Loucy (cell line): Measurements from ENCODE around the gene KCNMA1.

Experiments
- H2AFZ ChIP-seq: fragments of 200-600 bp; sonication (generic); 2 replicates; pipeline ENCODE4 v1.6.0; 2016; ENCODE audit warnings: antibody characterized with exemption, mild to moderate bottlenecking, low read length, moderate library complexity
- H3F3A ChIP-seq: fragments of 200-600 bp; 2 replicates; pipeline ENCODE4 v1.6.0; 2016; ENCODE audit warnings: antibody characterized with exemption, low read depth, mild to moderate bottlenecking
- H3K27me3 ChIP-seq: fragments of 200-600 bp; sonication (generic); 2 replicates; pipeline ENCODE4 v1.6.1; 2014; ENCODE audit warnings: low read length, mild to moderate bottlenecking; ENCODE audit not compliant: insufficient read depth, poor library complexity, severe bottlenecking
- H3K36me3 ChIP-seq: fragments of 200-600 bp; sonication (generic); 2 replicates; pipeline ENCODE4 v1.6.1; 2016; ENCODE audit warnings: low read length; ENCODE audit not compliant: insufficient read depth
- H3K4me1 ChIP-seq: fragments of 200-600 bp; sonication (generic); 2 replicates; pipeline ENCODE4 v1.5.1; 2014; ENCODE audit warnings: low read length, mild to moderate bottlenecking; ENCODE audit not compliant: insufficient read depth, poor library complexity, severe bottlenecking
- H3K4me2 ChIP-seq: fragments of 200-600 bp; sonication (generic); 2 replicates; pipeline ENCODE4 v1.6.0; 2014; ENCODE audit warnings: antibody characterized with exemption, low read length, low read depth, mild to moderate bottlenecking; ENCODE audit not compliant: poor library complexity, severe bottlenecking
- H3K4me3 ChIP-seq: fragments of 200-600 bp; sonication (generic); 2 replicates; pipeline ENCODE4 v1.5.1; 2014; ENCODE audit warnings: low read length, mild to moderate bottlenecking, mixed read lengths; ENCODE audit not compliant: poor library complexity, severe bottlenecking
- H3K79me2 ChIP-seq: fragments of 200-600 bp; sonication (generic); 2 replicates; pipeline ENCODE4 v1.6.1; 2014; ENCODE audit warnings: low read length; ENCODE audit not compliant: insufficient read depth
- H3K9ac ChIP-seq: fragments of 200-600 bp; sonication (generic); 2 replicates; pipeline ENCODE4 v1.6.0; 2014; ENCODE audit warnings: mild to moderate bottlenecking, low read depth, low read length, moderate library complexity; ENCODE audit not compliant: poor library complexity, severe bottlenecking
- H3K9me2 ChIP-seq: fragments of 200-600 bp; sonication (generic); replicated peaks from 2 replicates; pipeline ENCODE4 v1.6.1; 2016; ENCODE audit warnings: low read depth, low read length, mixed read lengths
- H3K9me3 ChIP-seq: fragments of 200-600 bp; sonication (generic); 2 replicates; pipeline ENCODE4 v1.6.1; 2014; ENCODE audit warnings: mild to moderate bottlenecking, antibody characterized with exemption, low read length, low read depth; ENCODE audit not compliant: insufficient read depth
- H4K20me1 ChIP-seq: fragments of 200-600 bp; sonication (generic); 2 replicates; pipeline ENCODE4 v1.6.0; 2014; ENCODE audit warnings: antibody characterized with exemption, low read length, mild to moderate bottlenecking; ENCODE audit not compliant: insufficient read depth, poor library complexity, severe bottlenecking
- EZH2phosphoT487 ChIP-seq: fragments of 200-600 bp; IDR thresholded peaks from 2 replicates; pipeline ENCODE4 v1.6.1; 2018; ENCODE audit warnings: antibody characterized with exemption, mild to moderate bottlenecking, moderate library complexity, borderline replicate concordance
- TF ChIP-seq, protein P1 (sequence below): fragments of 200-600 bp; sonication (generic); conservative IDR thresholded peaks from 2 replicates; pipeline ENCODE4 v1.5.1; 2014; ENCODE audit warnings: mild to moderate bottlenecking, antibody characterized with exemption, low read length

The KCNMA1 gene

DNA sequence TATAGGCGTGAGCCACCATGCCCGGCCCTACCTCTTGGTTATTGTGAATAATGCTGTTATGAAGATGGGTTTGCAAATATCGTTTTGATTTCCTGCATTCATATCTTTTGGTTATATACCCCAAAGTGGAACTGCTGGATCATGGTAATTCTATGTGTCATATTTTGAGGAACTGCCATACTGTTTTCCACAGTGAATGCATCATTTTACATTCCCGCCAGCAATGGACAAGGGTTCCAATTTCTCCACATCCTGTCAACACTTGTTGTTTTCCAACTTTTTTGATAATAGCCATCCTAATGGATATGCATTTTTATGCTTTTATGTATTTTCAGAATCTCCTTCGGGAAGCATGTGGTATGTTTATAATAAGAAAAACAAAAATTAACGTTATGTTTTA, 128.2 kb downstream of the KCNMA1 start:
- no peaks in the 10 kb centered on the region for H3K79me2 ChIP-seq
- H3K36me3 ChIP-seq = no peaks in the 10 kb centered on the region
- TF ChIP-seq EZH2phosphoT487 = no peak
- TF ChIP-seq, protein P1, sequence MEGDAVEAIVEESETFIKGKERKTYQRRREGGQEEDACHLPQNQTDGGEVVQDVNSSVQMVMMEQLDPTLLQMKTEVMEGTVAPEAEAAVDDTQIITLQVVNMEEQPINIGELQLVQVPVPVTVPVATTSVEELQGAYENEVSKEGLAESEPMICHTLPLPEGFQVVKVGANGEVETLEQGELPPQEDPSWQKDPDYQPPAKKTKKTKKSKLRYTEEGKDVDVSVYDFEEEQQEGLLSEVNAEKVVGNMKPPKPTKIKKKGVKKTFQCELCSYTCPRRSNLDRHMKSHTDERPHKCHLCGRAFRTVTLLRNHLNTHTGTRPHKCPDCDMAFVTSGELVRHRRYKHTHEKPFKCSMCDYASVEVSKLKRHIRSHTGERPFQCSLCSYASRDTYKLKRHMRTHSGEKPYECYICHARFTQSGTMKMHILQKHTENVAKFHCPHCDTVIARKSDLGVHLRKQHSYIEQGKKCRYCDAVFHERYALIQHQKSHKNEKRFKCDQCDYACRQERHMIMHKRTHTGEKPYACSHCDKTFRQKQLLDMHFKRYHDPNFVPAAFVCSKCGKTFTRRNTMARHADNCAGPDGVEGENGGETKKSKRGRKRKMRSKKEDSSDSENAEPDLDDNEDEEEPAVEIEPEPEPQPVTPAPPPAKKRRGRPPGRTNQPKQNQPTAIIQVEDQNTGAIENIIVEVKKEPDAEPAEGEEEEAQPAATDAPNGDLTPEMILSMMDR = no peak
- H3K4me2 ChIP-seq = no peak overlapping the region
- no peaks in the 10 kb centered on the region for H3F3A ChIP-seq
- no peaks in the 10 kb centered on the region for H3K9me3 ChIP-seq
- H3K9me2 ChIP-seq = no peaks in the 10 kb centered on the region
- no peaks in the 10 kb centered on the region for H3K4me1 ChIP-seq
- no peak overlapping the region for H3K4me3 ChIP-seq
- no peak overlapping the region for H2AFZ ChIP-seq
- H3K27me3 ChIP-seq = no peaks in the 10 kb centered on the region
- no peak overlapping the region for H3K9ac ChIP-seq
- H4K20me1 ChIP-seq = no peaks in the 10 kb centered on the region

GRCh38 chr10:77507291-77507880, 130.2 kb downstream of the KCNMA1 start:
- Histone ChIP-seq H3K4me3 (no peak overlapping the region), H3K4me2 (no peak overlapping the region)

GRCh38 chr10:77506517-77507200, 130.9 kb downstream of the KCNMA1 start:
- Histone ChIP-seq H3K9me2 (no peaks in the 10 kb centered on the region), H3K36me3 (no peaks in the 10 kb centered on the region), H3K79me2 (no peaks in the 10 kb centered on the region), H3K9me3 (no peaks in the 10 kb centered on the region), H2AFZ (no peak overlapping the region), H3F3A (no peaks in the 10 kb centered on the region), H3K4me3 (no peak overlapping the region), H3K4me1 (no peaks in the 10 kb centered on the region), H3K27me3 (no peaks in the 10 kb centered on the region), H4K20me1 (no peaks in the 10 kb centered on the region), H3K9ac (no peak overlapping the region), H3K4me2 (no peak overlapping the region)
- TF ChIP-seq, protein P1 = no peak
- TF ChIP-seq EZH2phosphoT487 = no peak

More at GRCh38 chr10:77507291-77507880, 130.2 kb downstream of the KCNMA1 start:
- no peaks in the 10 kb centered on the region for H3K9me3 ChIP-seq
- no peaks in the 10 kb centered on the region for H3K27me3 ChIP-seq
- no peak overlapping the region for H2AFZ ChIP-seq
- H3K79me2 ChIP-seq = no peaks in the 10 kb centered on the region
- no peak overlapping the region for H3K9ac ChIP-seq
- H3F3A ChIP-seq = no peaks in the 10 kb centered on the region
- no peak for TF ChIP-seq EZH2phosphoT487
- TF ChIP-seq, protein P1 = no peak
- H3K36me3 ChIP-seq = no peaks in the 10 kb centered on the region
- no peaks in the 10 kb centered on the region for H3K9me2 ChIP-seq
- no peaks in the 10 kb centered on the region for H4K20me1 ChIP-seq
- H3K4me1 ChIP-seq = no peaks in the 10 kb centered on the region
